ENCODE measurements around the gene CBLN3. TPM values are rescaled to one million over a fixed set of nuclear protein-coding genes. Genes with fewer than 3 reads are reported as not detected.

The CBLN3 gene
- total RNA-seq, 1 experiment from 2014 or later: 1.1 TPM

Other genes starting within 250 kb of the CBLN3 start
- gene IPO4, start 240.9 kb downstream of the CBLN3 start, total RNA-seq (2014; rRNA removed; shearing (Covaris generic); ENCODE audit: low replicate concordance): 48.9 and 118 TPM in 2 replicates
- gene TM9SF1, start 234.2 kb downstream of the CBLN3 start, total RNA-seq (2014; rRNA removed; shearing (Covaris generic); ENCODE audit: low replicate concordance): 31.3 and 49.0 TPM in 2 replicates
- gene TSSK4, start 224.0 kb downstream of the CBLN3 start, total RNA-seq (2014; rRNA removed; shearing (Covaris generic); ENCODE audit: low replicate concordance): 4.2 TPM in 1 of 2 replicates, not detected in the other
- 36.8 and 94.6 TPM in 2 replicates for gene CHMP4A, start 216.2 kb downstream of the CBLN3 start, total RNA-seq (2014; rRNA removed; shearing (Covaris generic); ENCODE audit: low replicate concordance)
- 30.7 and 35.4 TPM in 2 replicates for gene MDP1, start 213.6 kb downstream of the CBLN3 start, total RNA-seq (2014; rRNA removed; shearing (Covaris generic); ENCODE audit: low replicate concordance)
- 293 and 323 TPM in 2 replicates for gene NEDD8, start 197.3 kb downstream of the CBLN3 start, total RNA-seq (2014; rRNA removed; shearing (Covaris generic); ENCODE audit: low replicate concordance)
- 132 and 164 TPM in 2 replicates for gene GMPR2, start 196.7 kb downstream of the CBLN3 start, total RNA-seq (2014; rRNA removed; shearing (Covaris generic); ENCODE audit: low replicate concordance)
- 81.1 and 104 TPM in 2 replicates for gene TINF2, start 187.0 kb downstream of the CBLN3 start, total RNA-seq (2014; rRNA removed; shearing (Covaris generic); ENCODE audit: low replicate concordance)
- 1.3 and 5.2 TPM in 2 replicates for gene TGM1, start 166.5 kb downstream of the CBLN3 start, total RNA-seq (2014; rRNA removed; shearing (Covaris generic); ENCODE audit: low replicate concordance)
- 45.1 and 64.1 TPM in 2 replicates for gene RABGGTA, start 158.1 kb downstream of the CBLN3 start, total RNA-seq (2014; rRNA removed; shearing (Covaris generic); ENCODE audit: low replicate concordance)
- gene DHRS1, start 129.9 kb downstream of the CBLN3 start, total RNA-seq (2014; rRNA removed; shearing (Covaris generic); ENCODE audit: low replicate concordance): 27.1 and 35.9 TPM in 2 replicates
- gene NOP9, start 129.8 kb downstream of the CBLN3 start, total RNA-seq (2014; rRNA removed; shearing (Covaris generic); ENCODE audit: low replicate concordance): 42.0 and 44.7 TPM in 2 replicates
- 7.1 and 9.9 TPM in 2 replicates for gene CIDEB, start 121.7 kb downstream of the CBLN3 start, total RNA-seq (2014; rRNA removed; shearing (Covaris generic); ENCODE audit: low replicate concordance)
- gene LTB4R2, start 119.5 kb downstream of the CBLN3 start, total RNA-seq (2014; rRNA removed; shearing (Covaris generic); ENCODE audit: low replicate concordance): 12.9 and 41.5 TPM in 2 replicates
- 26.6 and 29.6 TPM in 2 replicates for gene LTB4R, start 118.2 kb downstream of the CBLN3 start, total RNA-seq (2014; rRNA removed; shearing (Covaris generic); ENCODE audit: low replicate concordance)
- gene ADCY4, start 94.6 kb downstream of the CBLN3 start, total RNA-seq (2014; rRNA removed; shearing (Covaris generic); ENCODE audit: low replicate concordance): 0.07 and 0.69 TPM in 2 replicates
- gene RIPK3, start 89.7 kb downstream of the CBLN3 start, total RNA-seq (2014; rRNA removed; shearing (Covaris generic); ENCODE audit: low replicate concordance): 1.6 and 2.3 TPM in 2 replicates
- gene NFATC4, start 61.5 kb downstream of the CBLN3 start, total RNA-seq (2014; rRNA removed; shearing (Covaris generic); ENCODE audit: low replicate concordance): 17.1 and 19.9 TPM in 2 replicates
- not detected in 2 replicates for gene NYNRIN, start 30.7 kb downstream of the CBLN3 start, total RNA-seq (2014; rRNA removed; shearing (Covaris generic); ENCODE audit: low replicate concordance)
- 50.8 and 109 TPM in 2 replicates for gene KHNYN, start 286 bp upstream of the CBLN3 start, total RNA-seq (2014; rRNA removed; shearing (Covaris generic); ENCODE audit: low replicate concordance)
- 53.3 and 77.2 TPM in 2 replicates for gene SDR39U1, start 13.1 kb upstream of the CBLN3 start, total RNA-seq (2014; rRNA removed; shearing (Covaris generic); ENCODE audit: low replicate concordance)
- not detected in 2 replicates for gene CMA1, start 78.6 kb upstream of the CBLN3 start, total RNA-seq (2014; rRNA removed; shearing (Covaris generic); ENCODE audit: low replicate concordance)
- gene CTSG, start 146.6 kb upstream of the CBLN3 start, total RNA-seq (2014; rRNA removed; shearing (Covaris generic); ENCODE audit: low replicate concordance): not detected in 2 replicates
- gene GZMH, start 180.0 kb upstream of the CBLN3 start, total RNA-seq (2014; rRNA removed; shearing (Covaris generic); ENCODE audit: low replicate concordance): not detected in 2 replicates
- gene GZMB, start 204.5 kb upstream of the CBLN3 start, total RNA-seq (2014; rRNA removed; shearing (Covaris generic); ENCODE audit: low replicate concordance): not detected in 2 replicates